ENCODE data around the gene PIK3C2B. TPM values are rescaled to one million over a fixed set of nuclear protein-coding genes. Genes with fewer than 3 reads are reported as not detected.

Gene PIK3C2B
- total and polyA plus RNA-seq, 2 of the 8 experiments (the other 6 are each of a cell fraction or from before 2014, with no cell fraction given): 20.4 to 36.7 TPM

DNA sequence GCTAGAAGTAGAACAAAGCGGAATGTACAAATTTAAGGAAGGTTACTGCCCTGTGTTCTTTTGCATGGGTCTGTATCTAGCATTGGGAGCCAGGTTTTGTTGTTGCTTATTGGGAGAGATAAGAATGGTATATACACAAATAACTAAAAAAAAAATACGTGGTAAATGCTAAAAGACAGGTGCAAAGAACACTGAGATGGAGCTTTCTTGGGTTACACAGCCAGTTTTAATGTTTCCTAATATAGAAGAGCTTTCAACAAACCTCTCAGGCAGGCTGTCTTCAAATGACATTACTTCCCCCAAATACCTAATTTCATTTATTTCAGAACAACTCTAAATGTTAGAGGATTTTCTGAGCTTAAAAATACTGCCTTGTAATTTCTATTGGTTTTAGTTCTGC, 20.2 kb upstream of the PIK3C2B start (continued):
- TF ChIP-seq RAD21 (IDR thresholded peaks at IDR 0.05 in 1 of 2, conservative IDR thresholded peaks at IDR 0.05 in 1 of 2; ENCODE audit: low read depth in 2 of 2, low read length in 2 of 2): no peak
- no peak for TF ChIP-seq RFX5 (IDR thresholded peaks at IDR 0.05; ENCODE audit: borderline replicate concordance, low read depth, low read length)
- TF ChIP-seq, protein P1, sequence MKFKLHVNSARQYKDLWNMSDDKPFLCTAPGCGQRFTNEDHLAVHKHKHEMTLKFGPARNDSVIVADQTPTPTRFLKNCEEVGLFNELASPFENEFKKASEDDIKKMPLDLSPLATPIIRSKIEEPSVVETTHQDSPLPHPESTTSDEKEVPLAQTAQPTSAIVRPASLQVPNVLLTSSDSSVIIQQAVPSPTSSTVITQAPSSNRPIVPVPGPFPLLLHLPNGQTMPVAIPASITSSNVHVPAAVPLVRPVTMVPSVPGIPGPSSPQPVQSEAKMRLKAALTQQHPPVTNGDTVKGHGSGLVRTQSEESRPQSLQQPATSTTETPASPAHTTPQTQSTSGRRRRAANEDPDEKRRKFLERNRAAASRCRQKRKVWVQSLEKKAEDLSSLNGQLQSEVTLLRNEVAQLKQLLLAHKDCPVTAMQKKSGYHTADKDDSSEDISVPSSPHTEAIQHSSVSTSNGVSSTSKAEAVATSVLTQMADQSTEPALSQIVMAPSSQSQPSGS (IDR thresholded peaks at IDR 0.05; ENCODE audit: low read length): no peak
